Thyroid gland (tissue), 4 donors: ENCODE measurements around the gene PDCD4.

Experiments
- CTCF ChIP-seq, 6 experiments: fragments of 200-600 bp in 3 of 6; fragments of 450-650 bp in 3 of 6; sonication (generic) in 3 of 6; IDR thresholded peaks; one replicate each; pipeline ENCODE4 v1.5.1; 2016 to 2019; ENCODE audit warnings: antibody characterized with exemption in 6 of 6, mild to moderate bottlenecking in 2 of 6, inconsistent platforms in 1 of 6, moderate library complexity in 1 of 6
- POLR2A ChIP-seq, 2 donors: fragments of 450-650 bp; IDR thresholded peaks; one replicate each; pipeline ENCODE4 v1.6.1; 2017; ENCODE audit warnings: antibody characterized with exemption in 2 of 2, mild to moderate bottlenecking in 2 of 2, moderate library complexity in 1 of 2

DNA sequence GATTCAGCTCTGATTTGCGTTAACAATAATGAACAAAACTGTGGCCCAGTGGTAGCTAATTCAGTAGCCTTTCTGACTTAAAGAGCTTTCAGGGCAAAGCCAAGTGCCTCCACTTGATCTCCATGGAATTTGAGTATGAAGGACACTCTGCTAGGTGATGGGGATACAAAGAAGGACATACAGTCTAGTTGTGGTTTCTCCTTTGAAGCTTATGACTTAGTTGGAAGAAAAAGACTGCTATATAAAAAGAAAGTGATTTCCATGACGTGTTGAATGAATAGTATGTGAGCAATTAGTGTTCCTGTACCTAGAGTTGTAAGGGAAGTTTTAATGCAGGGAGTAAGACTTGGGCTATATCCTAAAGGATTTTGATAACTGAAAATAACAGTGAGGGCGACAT, 8.3 kb downstream of the PDCD4 start:
- no peak for TF ChIP-seq CTCF (IDR thresholded peaks at IDR 0.05)
- no peak for TF ChIP-seq POLR2A (IDR thresholded peaks at IDR 0.05)
